Prostate gland (tissue), 2 donors: ENCODE data around the gene RAB2B.

Experiments used
- CTCF ChIP-seq, 4 experiments: fragments of 200-600 bp in 2 of 4; fragments of 450-650 bp in 2 of 4; sonication (generic) in 2 of 4; IDR thresholded peaks; 1 replicate in 3 of 4; 2 replicates in 1 of 4; pipeline ENCODE4 v1.5.1; 2016 to 2019; ENCODE audit warnings: antibody characterized with exemption in 4 of 4, mild to moderate bottlenecking in 2 of 4, moderate library complexity in 2 of 4
- POLR2A ChIP-seq: fragments of 450-650 bp; IDR thresholded peaks from one replicate; pipeline ENCODE4 v1.6.1; 2016; ENCODE audit warnings: antibody characterized with exemption, mild to moderate bottlenecking

- TF ChIP-seq CTCF (IDR thresholded peaks at IDR 0.05): no peak
- TF ChIP-seq POLR2A: no peak
These were observed 9.1 kb downstream of the RAB2B start for GRCh38 chr14:21467616-21468015.
